HepG2 (cell line): Measurements from ENCODE around the gene TRPC1. TPM values are rescaled to one million over a fixed set of nuclear protein-coding genes. Genes with fewer than 3 reads are reported as not detected.

Experiments used
- ATAC-seq: fragments of 200-7000 bp; cut with Tn5 transposase; 3 replicates; pipeline ENCODE4 v1.9.1; 2020; ENCODE audit warnings: mild to moderate bottlenecking, moderate library complexity
- BruUV-seq: library from RNA; stranded (reverse); fragments of 400-500 nt; replicated peaks from 2 replicates; lab custom pipeline; 2021; lab: Mats Ljungman, UMichigan
- CTCF ChIA-PET: fragments of 300-600 bp; formaldehyde crosslinking; extraction: SDS; loops from one replicate; lab custom pipeline; 2021; ENCODE audit warnings: low total read pairs, inconsistent platforms, low intra/inter-chr PET ratio; lab: Yijun Ruan, JAX
- POLR2A ChIA-PET: fragments of 350-600 bp; sonication (Branson Sonifier 250); formaldehyde crosslinking; loops from one replicate; lab custom pipeline; 2020; ENCODE audit warnings: antibody characterized with exemption, inconsistent platforms; lab: Yijun Ruan, JAX
- DNase-seq: peaks from one replicate; pipeline ENCODE4 v3.0.0-alpha.2; 2015; ENCODE audit warnings: low spot score
- FAIRE-seq: peaks from 3 replicates; lab custom pipeline; 2011; peaks lifted over from hg19 to GRCh38; lab: Jason Lieb, UNC
- H2AFZ ChIP-seq: one replicate; pipeline ENCODE4 v1.6.1; 2011; ENCODE audit warnings: low read length, inconsistent platforms
- H3K27ac ChIP-seq: fragments of 300-600 bp; 3 replicates; pipeline ENCODE4 v1.8.0; 2011; ENCODE audit warnings: mixed run types, mild to moderate bottlenecking, mixed read lengths, low read length, inconsistent platforms; ENCODE audit not compliant: insufficient read depth; ENCODE audit errors: extremely low read length
- H3K27me3 ChIP-seq, 2 experiments: fragments of 200-600 bp in 1 of 2; 2 replicates in 1 of 2; 3 replicates in 1 of 2; pipeline versions ENCODE4 v1.6.0 to v1.8.0; 2011; ENCODE audit warnings: low read length in 2 of 2, mild to moderate bottlenecking in 2 of 2, moderate library complexity in 2 of 2, inconsistent platforms in 1 of 2; ENCODE audit not compliant: insufficient read depth in 2 of 2, control insufficient read depth in 1 of 2
- H3K36me3 ChIP-seq, 2 experiments: fragments of 200-600 bp in 1 of 2; replicated peaks in 1 of 2; 2 replicates in 1 of 2; 3 replicates in 1 of 2; pipeline versions ENCODE4 v1.5.1 to v1.8.0; 2011; ENCODE audit warnings: low read length in 2 of 2, inconsistent platforms in 1 of 2; ENCODE audit not compliant: insufficient read depth in 2 of 2, control insufficient read depth in 1 of 2
- H3K4me1 ChIP-seq: 2 replicates; pipeline ENCODE4 v1.5.1; 2012; ENCODE audit warnings: low read length, inconsistent platforms; ENCODE audit not compliant: insufficient read depth
- H3K4me2 ChIP-seq: 2 replicates; pipeline ENCODE4 v1.6.0; 2011; ENCODE audit warnings: low read depth, low read length, inconsistent platforms
- H3K4me3 ChIP-seq, 3 experiments: fragments of 200-600 bp in 1 of 3; sonication (generic), shearing (Covaris generic) in 1 of 3; replicated peaks in 1 of 3; 2 replicates each; pipeline ENCODE4 v1.5.1; 2011 to 2016; ENCODE audit warnings: low read length in 3 of 3, inconsistent platforms in 2 of 3, low read depth in 2 of 3, mild to moderate bottlenecking in 2 of 3, control low read depth in 1 of 3, mixed read lengths in 1 of 3; ENCODE audit not compliant: insufficient read depth in 1 of 3
- H3K79me2 ChIP-seq: one replicate; pipeline ENCODE4 v1.6.1; 2011; ENCODE audit warnings: low read length, inconsistent platforms; ENCODE audit not compliant: insufficient read depth
- H3K9ac ChIP-seq: 2 replicates; pipeline ENCODE4 v1.6.0; 2011; ENCODE audit warnings: mild to moderate bottlenecking, low read depth, low read length, inconsistent platforms; ENCODE audit not compliant: insufficient read depth
- H3K9me3 ChIP-seq: 2 replicates; pipeline ENCODE4 v1.5.1; 2012; ENCODE audit warnings: mild to moderate bottlenecking, low read length
- H4K20me1 ChIP-seq: 2 replicates; pipeline ENCODE4 v1.6.0; 2011; ENCODE audit warnings: inconsistent platforms, mild to moderate bottlenecking, low read length, moderate library complexity; ENCODE audit not compliant: insufficient read depth
- CTCF ChIP-seq: sonication (generic); formaldehyde crosslinking; IDR thresholded peaks from 2 replicates; pipeline ENCODE4 v1.5.0; 2020; ENCODE audit warnings: mild to moderate bottlenecking, missing genetic modification reagents, moderate library complexity
- DPF2 ChIP-seq: sonication (generic); formaldehyde crosslinking; IDR thresholded peaks from 2 replicates; pipeline ENCODE4 v1.4.0; 2020; ENCODE audit warnings: mild to moderate bottlenecking, low read depth, missing genetic modification reagents, borderline replicate concordance
- FOXP1 ChIP-seq, 2 experiments: fragments of 450-650 bp in 1 of 2; IDR thresholded peaks; 2 replicates each; pipeline ENCODE4 v1.6.1; 2017 to 2018; ENCODE audit warnings: antibody characterized with exemption in 1 of 2
- FOXP4 ChIP-seq: sonication (generic); formaldehyde crosslinking; IDR thresholded peaks from 2 replicates; pipeline ENCODE4 v1.4.0; 2020; ENCODE audit warnings: missing genetic modification reagents
- NFRKB ChIP-seq: fragments of 450-650 bp; IDR thresholded peaks from 2 replicates; pipeline ENCODE4 v1.6.1; 2017
- SIN3A ChIP-seq: IDR thresholded peaks from 2 replicates; pipeline ENCODE4 v1.6.1; 2011; ENCODE audit warnings: low read depth, mild to moderate bottlenecking, control low read depth, low read length, borderline replicate concordance
- SMAD9 ChIP-seq: sonication (generic); formaldehyde crosslinking; IDR thresholded peaks from 2 replicates; pipeline ENCODE4 v1.5.1; 2020; ENCODE audit warnings: mild to moderate bottlenecking, missing genetic modification reagents
- SMC3 ChIP-seq: IDR thresholded peaks from 2 replicates; pipeline ENCODE4 v1.6.1; 2011; ENCODE audit warnings: low read length, improper control_type of control experiment
- STAG1 ChIP-seq: sonication (generic); formaldehyde crosslinking; IDR thresholded peaks from 2 replicates; pipeline ENCODE4 v1.4.0; 2020; ENCODE audit warnings: missing genetic modification reagents
- TCF7L2 ChIP-seq: IDR thresholded peaks from 2 replicates; pipeline ENCODE4 v1.6.1; 2011; ENCODE audit warnings: mild to moderate bottlenecking, low read depth, low read length, moderate library complexity
- YY1 ChIP-seq: IDR thresholded peaks from 2 replicates; pipeline ENCODE4 v1.6.1; 2011; ENCODE audit warnings: low read length, low read depth, moderate library complexity, mild to moderate bottlenecking; ENCODE audit not compliant: insufficient read depth, insufficient replicate concordance
- ZNF292 ChIP-seq: sonication (generic); formaldehyde crosslinking; IDR thresholded peaks from 2 replicates; pipeline ENCODE4 v1.8.1; 2022; ENCODE audit warnings: mild to moderate bottlenecking, low read depth, missing genetic modification reagents, borderline replicate concordance
- ZNF317 ChIP-seq: sonication (generic); formaldehyde crosslinking; IDR thresholded peaks from 2 replicates; pipeline ENCODE4 v1.5.0; 2020; ENCODE audit warnings: mild to moderate bottlenecking, missing genetic modification reagents
- ZNF354B ChIP-seq: sonication (generic); formaldehyde crosslinking; IDR thresholded peaks from 2 replicates; pipeline ENCODE4 v1.8.0; 2022; ENCODE audit warnings: mild to moderate bottlenecking, missing genetic modification reagents
- ZNF644 ChIP-seq: IDR thresholded peaks from 2 replicates; pipeline ENCODE4 v1.6.1; 2016; ENCODE audit warnings: low read depth
- ZNF7 ChIP-seq: IDR thresholded peaks from 2 replicates; pipeline ENCODE4 v1.6.1; 2016; ENCODE audit warnings: missing biosample characterization, missing genetic modification reagents
- ZNF709 ChIP-seq: sonication (generic); formaldehyde crosslinking; IDR thresholded peaks from 2 replicates; pipeline ENCODE4 v1.5.0; 2020; ENCODE audit warnings: mild to moderate bottlenecking, missing genetic modification reagents
- WGBS: methylation state at CpG from one replicate; pipeline ENCODE4 v1.1.6; 2017; ENCODE audit warnings: low lambda C conversion rate; 5-methylcytosine and 5-hydroxymethylcytosine counted together
- in situ Hi-C: cut with HindIII; loops from 2 replicates; pipeline ENCODE4 v1.10.0; 2017; ENCODE audit warnings: low pct_unique_long_range_greater_than_20kb; ENCODE audit not compliant: extremely low pct_ligation_motif_present
- intact Hi-C: fragments of 100-400 bp; cut with micrococcal nuclease; formaldehyde crosslinking; loops from one replicate; pipeline ENCODE4 v1.10.0; 2022; ENCODE audit not compliant: unreplicated experiment
- polyA plus RNA-seq, 8 experiments: library from polyadenylated mRNA; depleted of rRNA in 3 of 8; stranded (reverse) in 7 of 8; unstranded in 1 of 8; fragments of >200 nt; fragmentation: Illumina TruSeq in 4 of 8; extraction: Trizol in 4 of 8; gene quantifications; 2 replicates each; pipeline versions ENCODE4 v1.2.1 to v1.2.3, GENCODE V29; 2011 to 2016; ENCODE audit warnings: low read depth in 4 of 8, missing spikeins in 1 of 8, mixed read lengths in 1 of 8; ENCODE audit not compliant: insufficient read depth in 1 of 8
- total RNA-seq, 5 experiments: library from RNA; depleted of rRNA; stranded (reverse); fragments of >200 nt; fragmentation: Illumina TruSeq; extraction: Trizol; gene quantifications; 2 replicates each; pipeline ENCODE4 v1.2.3, GENCODE V29; 2016; ENCODE audit warnings: low read depth in 1 of 5
- TF ChIP-seq, protein P1 (sequence below): IDR thresholded peaks from 2 replicates; pipeline ENCODE4 v1.6.1; 2016; ENCODE audit warnings: low read depth, borderline replicate concordance
- TF ChIP-seq, protein P2 (sequence below): IDR thresholded peaks from 2 replicates; pipeline ENCODE4 v1.6.1; 2016; ENCODE audit warnings: low read depth

TRPC1 gene
- total and polyA plus RNA-seq, 2 of the 13 experiments (the other 11 are each of a cell fraction or from before 2014, with no cell fraction given): 10.8 to 13.1 TPM

GRCh38 chr3:142844339-142844977 lies 120.6 kb downstream of the TRPC1 start:
- H3K9ac ChIP-seq: no peak overlapping the region
- FAIRE-seq (peak; percentile 66), ATAC-seq (peak; percentile 50; the same call in 2 of the 3 replicates), DNase-seq (peak; percentile 16)
- no peak overlapping the region for H2AFZ ChIP-seq
- H3K9me3 ChIP-seq: no peaks in the 10 kb centered on the region
- H3K4me3 ChIP-seq: no peak overlapping the region
- intact Hi-C loops (no loop called here), in situ Hi-C loops (no loop called here)
- POLR2A ChIA-PET: interaction anchor here (0.7 kb wide), 1 partner anchor 9 kb away, joined by 3 read pairs; no protein-coding TSS in a partner anchor
- H4K20me1 ChIP-seq: no peaks in the 10 kb centered on the region
- H3K4me2 ChIP-seq: no peak overlapping the region
- peaks cover 15% of the 10 kb centered on the region for H3K4me1 ChIP-seq
- no peaks in the 10 kb centered on the region for H3K36me3 ChIP-seq
- no peaks in the 10 kb centered on the region for H3K27me3 ChIP-seq
- no peak overlapping the region for H3K27ac ChIP-seq
- BruUV-seq: no TSS peak
- WGBS: 28% methylated on average over 4 of the region's 4 CpGs
- no peaks in the 10 kb centered on the region for H3K79me2 ChIP-seq
- CTCF ChIA-PET: interaction anchor here (1.7 kb wide), 1 partner anchor 150 kb away, joined by 5 read pairs; no protein-coding TSS in a partner anchor
- TF ChIP-seq ZNF709 (CRISPR knock-in tag) (no peak), FOXP1 (IDR thresholded peaks at IDR 0.05) (no peak), FOXP1 (CRISPR knock-in tag; IDR thresholded peaks at IDR 0.05) (no peak), TCF7L2 (no peak), SMAD9 (CRISPR knock-in tag) (no peak), ZNF644 (peak; percentile 71), CTCF (CRISPR knock-in tag) (peak; percentile 53), SMC3 (peak; percentile 31; the same call in 1 of the 2 replicates), ZNF354B (CRISPR knock-in tag) (no peak), YY1 (peak; percentile 17), ZNF317 (no peak), DPF2 (CRISPR knock-in tag) (no peak), ZNF7 (0 out of 2 replicates have a peak, but pooled peaks have one; percentile 33), ZNF292 (CRISPR knock-in tag) (no peak), SIN3A (no peak), STAG1 (CRISPR knock-in tag) (peak; percentile 49), FOXP4 (CRISPR knock-in tag) (no peak), NFRKB (no peak)
- TF ChIP-seq, protein P1, sequence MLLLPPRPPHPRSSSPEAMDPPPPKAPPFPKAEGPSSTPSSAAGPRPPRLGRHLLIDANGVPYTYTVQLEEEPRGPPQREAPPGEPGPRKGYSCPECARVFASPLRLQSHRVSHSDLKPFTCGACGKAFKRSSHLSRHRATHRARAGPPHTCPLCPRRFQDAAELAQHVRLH: no peak
- TF ChIP-seq, protein P2, sequence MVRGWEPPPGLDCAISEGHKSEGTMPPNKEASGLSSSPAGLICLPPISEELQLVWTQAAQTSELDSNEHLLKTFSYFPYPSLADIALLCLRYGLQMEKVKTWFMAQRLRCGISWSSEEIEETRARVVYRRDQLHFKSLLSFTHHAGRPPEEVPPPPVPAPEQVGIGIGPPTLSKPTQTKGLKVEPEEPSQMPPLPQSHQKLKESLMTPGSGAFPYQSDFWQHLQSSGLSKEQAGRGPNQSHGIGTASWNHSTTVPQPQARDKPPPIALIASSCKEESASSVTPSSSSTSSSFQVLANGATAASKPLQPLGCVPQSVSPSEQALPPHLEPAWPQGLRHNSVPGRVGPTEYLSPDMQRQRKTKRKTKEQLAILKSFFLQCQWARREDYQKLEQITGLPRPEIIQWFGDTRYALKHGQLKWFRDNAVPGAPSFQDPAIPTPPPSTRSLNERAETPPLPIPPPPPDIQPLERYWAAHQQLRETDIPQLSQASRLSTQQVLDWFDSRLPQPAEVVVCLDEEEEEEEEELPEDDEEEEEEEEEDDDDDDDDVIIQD (CRISPR knock-in tag): peak; percentile 44; the same call in 1 of the 2 replicates
